Neural cell (in vitro differentiated cells): ENCODE data around the gene FANCC. TPM values are rescaled to one million over a fixed set of nuclear protein-coding genes. Genes with fewer than 3 reads are reported as not detected.

Experiments
- H2AFZ ChIP-seq: fragments of 200-600, 300-800 bp; sonication (generic), shearing (Covaris generic); 2 replicates; pipeline ENCODE4 v1.6.0; 2014; ENCODE audit warnings: low read depth, mild to moderate bottlenecking, antibody characterized with exemption, low read length, moderate library complexity
- H3F3A ChIP-seq: fragments of 200-600 bp; shearing (Covaris generic); 2 replicates; pipeline ENCODE4 v1.6.1; 2016; ENCODE audit warnings: mild to moderate bottlenecking, moderate library complexity, mixed read lengths, antibody characterized with exemption, low read length; ENCODE audit not compliant: insufficient read depth, poor library complexity, severe bottlenecking
- H3K27ac ChIP-seq: fragments of 200-600, 300-800 bp; sonication (generic), shearing (Covaris generic); 2 replicates; pipeline ENCODE4 v1.5.1; 2014; ENCODE audit warnings: mild to moderate bottlenecking, low read length, moderate library complexity
- H3K27me3 ChIP-seq: fragments of 300-800, 200-600 bp; sonication (generic), shearing (Covaris generic); 2 replicates; pipeline ENCODE4 v1.6.0; 2014; ENCODE audit warnings: mild to moderate bottlenecking, low read depth, low read length, moderate library complexity; ENCODE audit not compliant: insufficient read depth
- H3K36me3 ChIP-seq: fragments of 300-800, 200-600 bp; sonication (generic), shearing (Covaris generic); 2 replicates; pipeline ENCODE4 v1.5.1; 2014; ENCODE audit warnings: mild to moderate bottlenecking, antibody characterized with exemption, low read length, moderate library complexity; ENCODE audit not compliant: insufficient read depth
- H3K4me2 ChIP-seq: fragments of 300-800, 200-600 bp; sonication (generic), shearing (Covaris generic); 2 replicates; pipeline ENCODE4 v1.6.0; 2014; ENCODE audit warnings: mild to moderate bottlenecking, low read length
- H3K4me3 ChIP-seq: fragments of 300-800, 200-600 bp; sonication (generic), shearing (Covaris generic); 2 replicates; pipeline ENCODE4 v1.5.1; 2014; ENCODE audit warnings: mild to moderate bottlenecking, low read length, moderate library complexity
- H3K79me2 ChIP-seq: fragments of 200-600 bp; shearing (Covaris generic); replicated peaks from 2 replicates; pipeline ENCODE4 v1.6.0; 2014; ENCODE audit warnings: mild to moderate bottlenecking, low read length, moderate library complexity; ENCODE audit not compliant: insufficient read depth
- H3K9ac ChIP-seq: fragments of 300-800, 200-600 bp; sonication (generic), shearing (Covaris generic); 2 replicates; pipeline ENCODE4 v1.6.1; 2016; ENCODE audit warnings: mild to moderate bottlenecking, low read length, mixed read lengths
- H3K9me2 ChIP-seq: fragments of 200-600 bp; shearing (Covaris generic); 2 replicates; pipeline ENCODE4 v1.6.1; 2016; ENCODE audit warnings: mild to moderate bottlenecking, low read length, mixed read lengths; ENCODE audit not compliant: insufficient read depth
- H3K9me3 ChIP-seq: fragments of 200-600, 300-800 bp; sonication (generic), shearing (Covaris generic); 2 replicates; pipeline ENCODE4 v1.6.1; 2016; ENCODE audit warnings: mild to moderate bottlenecking, mixed run types, low read length, moderate library complexity, mixed read lengths
- H4K20me1 ChIP-seq: fragments of 200-600 bp; shearing (Covaris generic); 2 replicates; pipeline ENCODE4 v1.6.1; 2016; ENCODE audit warnings: mild to moderate bottlenecking, mixed run types; ENCODE audit not compliant: insufficient read depth
- CTCF ChIP-seq: fragments of 450-650 bp; IDR thresholded peaks from 2 replicates; pipeline ENCODE4 v1.5.1; 2014; ENCODE audit warnings: antibody characterized with exemption, mild to moderate bottlenecking, moderate library complexity; ENCODE audit not compliant: poor library complexity, severe bottlenecking
- EP300 ChIP-seq: fragments of 450-650 bp; conservative IDR thresholded peaks from 2 replicates; pipeline ENCODE4 v1.6.1; 2014; ENCODE audit warnings: antibody characterized with exemption, mild to moderate bottlenecking, moderate library complexity; ENCODE audit not compliant: poor library complexity, severe bottlenecking
- EZH2 ChIP-seq: fragments of 200-600, 300-800 bp; shearing (Covaris generic), sonication (generic); IDR thresholded peaks from 2 replicates; pipeline ENCODE4 v1.6.1; 2014; ENCODE audit warnings: antibody characterized with exemption, low read length, borderline replicate concordance, mild to moderate bottlenecking; ENCODE audit not compliant: insufficient read depth, poor library complexity, severe bottlenecking
- MXI1 ChIP-seq: fragments of 450-650 bp; conservative IDR thresholded peaks from 2 replicates; pipeline ENCODE4 v1.6.1; 2014; ENCODE audit warnings: antibody characterized with exemption, mild to moderate bottlenecking; ENCODE audit not compliant: poor library complexity, severe bottlenecking
- POLR2AphosphoS5 ChIP-seq: IDR thresholded peaks from 2 replicates; pipeline ENCODE4 v1.6.1; 2012
- RAD21 ChIP-seq: fragments of 450-650 bp; conservative IDR thresholded peaks from 2 replicates; pipeline ENCODE4 v1.6.1; 2014; ENCODE audit warnings: antibody characterized with exemption, mild to moderate bottlenecking, moderate library complexity
- REST ChIP-seq: IDR thresholded peaks from 2 replicates; pipeline ENCODE4 v1.6.1; 2012; ENCODE audit warnings: borderline replicate concordance
- SMC3 ChIP-seq: fragments of 450-650 bp; conservative IDR thresholded peaks from 2 replicates; pipeline ENCODE4 v1.6.1; 2014; ENCODE audit warnings: antibody characterized with exemption, mild to moderate bottlenecking, moderate library complexity; ENCODE audit not compliant: poor library complexity
- TAF1 ChIP-seq: IDR thresholded peaks from 2 replicates; pipeline ENCODE4 v1.6.1; 2012; ENCODE audit warnings: low read depth
- polyA plus RNA-seq: library from polyadenylated mRNA; depleted of rRNA; stranded (reverse); fragments of >200 nt; gene quantifications from 2 replicates; pipeline ENCODE4 v1.2.3, GENCODE V29; 2014

Gene FANCC
- polyA plus RNA-seq, 1 donor from 2014 or later: 9.7 TPM

GRCh38 chr9:95055334-95055850 is 262.1 kb downstream of the FANCC start:
- Histone ChIP-seq H3K9me2 (no peaks in the 10 kb centered on the region), H3K27ac (peak overlapping the region; percentile 21), H3K36me3 (no peaks in the 10 kb centered on the region), H3K4me2 (no peak overlapping the region), H3K9me3 (no peaks in the 10 kb centered on the region), H3F3A (no peaks in the 10 kb centered on the region), H2AFZ (no peak overlapping the region), H3K9ac (no peak overlapping the region), H3K79me2 (no peaks in the 10 kb centered on the region), H4K20me1 (no peaks in the 10 kb centered on the region), H3K4me3 (no peak overlapping the region), H3K27me3 (peaks cover 5% of the 10 kb centered on the region)
- no peak for TF ChIP-seq RAD21
- TF ChIP-seq CTCF: no peak
- TF ChIP-seq MXI1: no peak
- TF ChIP-seq TAF1: no peak
- no peak for TF ChIP-seq SMC3
- TF ChIP-seq EZH2: no peak
- TF ChIP-seq EP300: no peak
- no peak for TF ChIP-seq POLR2AphosphoS5
- no peak for TF ChIP-seq REST

- Histone ChIP-seq H3F3A (no peaks in the 10 kb centered on the region), H3K9me3 (no peaks in the 10 kb centered on the region), H4K20me1 (no peaks in the 10 kb centered on the region), H3K9ac (no peak overlapping the region), H3K27me3 (peaks cover 20% of the 10 kb centered on the region), H2AFZ (no peak overlapping the region), H3K79me2 (no peaks in the 10 kb centered on the region), H3K4me3 (no peak overlapping the region), H3K36me3 (no peaks in the 10 kb centered on the region), H3K9me2 (no peaks in the 10 kb centered on the region), H3K27ac (no peak overlapping the region), H3K4me2 (no peak overlapping the region)
- TF ChIP-seq EP300: no peak
- TF ChIP-seq CTCF: no peak
- TF ChIP-seq REST: no peak
These were observed 263.6 kb downstream of the FANCC start for GRCh38 chr9:95053611-95054570.
